Hepatocyte (in vitro differentiated cells): ENCODE results near the gene LHB. TPM values are rescaled to one million over a fixed set of nuclear protein-coding genes. Genes with fewer than 3 reads are reported as not detected.

Experiments
- DNase-seq: peaks from one replicate; pipeline ENCODE4 v3.0.0-alpha.2; 2016; ENCODE audit warnings: low spot score
- H2AFZ ChIP-seq: fragments of 200-600 bp; sonication (generic); 2 replicates; pipeline ENCODE4 v1.6.0; 2016; ENCODE audit warnings: antibody characterized with exemption, mild to moderate bottlenecking
- H3K27ac ChIP-seq: fragments of 200-600 bp; sonication (generic); 2 replicates; pipeline ENCODE4 v1.5.1; 2016; ENCODE audit warnings: mild to moderate bottlenecking
- H3K27me3 ChIP-seq: fragments of 200-600 bp; sonication (generic); 2 replicates; pipeline ENCODE4 v1.6.1; 2016
- H3K36me3 ChIP-seq: fragments of 200-600 bp; sonication (generic); replicated peaks from 2 replicates; pipeline ENCODE4 v1.5.1; 2016; ENCODE audit warnings: low read depth; ENCODE audit not compliant: insufficient read depth
- H3K4me1 ChIP-seq: fragments of 200-600 bp; sonication (generic); 2 replicates; pipeline ENCODE4 v1.5.1; 2016; ENCODE audit warnings: mild to moderate bottlenecking, moderate library complexity; ENCODE audit not compliant: insufficient read depth
- H3K4me2 ChIP-seq: fragments of 200-600 bp; sonication (generic); 2 replicates; pipeline ENCODE4 v1.6.0; 2016
- H3K4me3 ChIP-seq: fragments of 200-600 bp; sonication (generic); 2 replicates; pipeline ENCODE4 v1.5.1; 2016; ENCODE audit warnings: mild to moderate bottlenecking
- H3K79me2 ChIP-seq: fragments of 200-600 bp; sonication (generic); 2 replicates; pipeline ENCODE4 v1.6.0; 2017; ENCODE audit warnings: mild to moderate bottlenecking
- H3K9me2 ChIP-seq: fragments of 200-600 bp; sonication (generic); replicated peaks from 2 replicates; pipeline ENCODE4 v1.6.0; 2017; ENCODE audit warnings: mild to moderate bottlenecking; ENCODE audit not compliant: insufficient read depth
- H3K9me3 ChIP-seq: fragments of 200-600 bp; sonication (generic); 2 replicates; pipeline ENCODE4 v1.5.1; 2016; ENCODE audit warnings: low read depth, mild to moderate bottlenecking
- H4K20me1 ChIP-seq: fragments of 200-600 bp; sonication (generic); 2 replicates; pipeline ENCODE4 v1.6.0; 2016; ENCODE audit warnings: mild to moderate bottlenecking; ENCODE audit not compliant: insufficient read depth, poor library complexity, severe bottlenecking
- CTCF ChIP-seq: fragments of 200-600 bp; sonication (generic); IDR thresholded peaks from 2 replicates; pipeline ENCODE4 v1.5.1; 2016; ENCODE audit warnings: antibody characterized with exemption, mild to moderate bottlenecking; ENCODE audit not compliant: poor library complexity
- EZH2 ChIP-seq: fragments of 200-600 bp; sonication (generic); IDR thresholded peaks from 2 replicates; pipeline ENCODE4 v1.6.1; 2016; ENCODE audit warnings: antibody characterized with exemption, mild to moderate bottlenecking, borderline replicate concordance
- EZH2phosphoT487 ChIP-seq: fragments of 200-600 bp; sonication (generic); IDR thresholded peaks from one replicate; pipeline ENCODE4 v1.6.1; 2018; ENCODE audit warnings: antibody characterized with exemption, mild to moderate bottlenecking, low read depth, moderate library complexity; ENCODE audit not compliant: unreplicated experiment, severe bottlenecking
- WGBS: methylation state at CpG from one replicate; pipeline ENCODE4 v1.1.6; 2016; ENCODE audit warnings: low lambda C conversion rate; ENCODE audit errors: missing lambda C conversion rate; 5-methylcytosine and 5-hydroxymethylcytosine counted together
- microRNA-seq: library from miRNA; unstranded; fragments of <30 nt; microRNA quantifications from one replicate; pipeline ENCODE4, GENCODE V29; 2017
- polyA plus RNA-seq: library from polyadenylated mRNA; unstranded; fragments of >200 nt; fragmentation: Nextera tagmentation; extraction: Ambion mirVana; gene quantifications from 2 replicates; pipeline ENCODE4 v1.2.1, GENCODE V29; 2016
- small RNA-seq: library from RNA; depleted of rRNA; stranded (forward); fragments of <200 nt; gene quantifications from one replicate; pipeline ENCODE3, GENCODE V24; 2014
- total RNA-seq: library from RNA; depleted of rRNA; stranded (reverse); fragments of >200 nt; gene quantifications from 2 replicates; pipeline ENCODE4 v1.2.3, GENCODE V29; 2014

LHB gene
- total and polyA plus RNA-seq, 2 experiments from 2014 or later = not detected

GRCh38 chr19:48968179-48968661 is 48.7 kb downstream of the LHB start:
- Histone ChIP-seq H3K79me2 (peaks cover 20% of the 10 kb centered on the region), H3K4me1 (peaks cover 16% of the 10 kb centered on the region), H3K36me3 (no peaks in the 10 kb centered on the region), H3K4me2 (peak overlapping the region; percentile 85), H4K20me1 (peaks cover 21% of the 10 kb centered on the region), H3K9me2 (no peaks in the 10 kb centered on the region), H3K27me3 (no peaks in the 10 kb centered on the region), H3K9me3 (no peaks in the 10 kb centered on the region), H3K4me3 (no peak overlapping the region), H2AFZ (no peak overlapping the region), H3K27ac (peak overlapping the region; percentile 83)
- 88% methylated on average over 4 of the region's 4 CpGs for WGBS
- TF ChIP-seq EZH2 (no peak), CTCF (no peak), EZH2phosphoT487 (no peak)
- DNase-seq = no peak

- TF ChIP-seq EZH2 = no peak
- TF ChIP-seq EZH2phosphoT487 = no peak
- TF ChIP-seq CTCF = no peak
- H2AFZ ChIP-seq = no peak overlapping the region
- H3K4me3 ChIP-seq = peak overlapping the region; percentile 83
- peaks cover 17% of the 10 kb centered on the region for H3K4me1 ChIP-seq
- DNase-seq = peak; percentile 71
- no peaks in the 10 kb centered on the region for H3K9me3 ChIP-seq
- H3K9me2 ChIP-seq = no peaks in the 10 kb centered on the region
- H3K4me2 ChIP-seq = peak overlapping the region; percentile 85
- peaks cover 21% of the 10 kb centered on the region for H4K20me1 ChIP-seq
- WGBS = 83% methylated on average over 14 of the region's 14 CpGs
- H3K79me2 ChIP-seq = peaks cover 20% of the 10 kb centered on the region
- peak overlapping the region; percentile 83 for H3K27ac ChIP-seq
- H3K27me3 ChIP-seq = no peaks in the 10 kb centered on the region
- no peaks in the 10 kb centered on the region for H3K36me3 ChIP-seq
These were observed 49.3 kb downstream of the LHB start for GRCh38 chr19:48967346-48968178.

- H3K4me1 ChIP-seq = peaks cover 26% of the 10 kb centered on the region
- H3K9me3 ChIP-seq = no peaks in the 10 kb centered on the region
- peak overlapping the region; percentile 83 for H3K4me3 ChIP-seq
- peak overlapping the region; percentile 83 for H3K27ac ChIP-seq
- no peaks in the 10 kb centered on the region for H3K9me2 ChIP-seq
- H2AFZ ChIP-seq = no peak overlapping the region
- no peaks in the 10 kb centered on the region for H3K27me3 ChIP-seq
- H3K79me2 ChIP-seq = peaks cover 20% of the 10 kb centered on the region
- H3K36me3 ChIP-seq = no peaks in the 10 kb centered on the region
- DNase-seq = no peak
- peaks cover 21% of the 10 kb centered on the region for H4K20me1 ChIP-seq
- TF ChIP-seq EZH2phosphoT487 (no peak), CTCF (no peak), EZH2 (no peak)
- 84% methylated on average over 10 of the region's 10 CpGs for WGBS
- H3K4me2 ChIP-seq = peak overlapping the region; percentile 85
These were observed 50.1 kb downstream of the LHB start for GRCh38 chr19:48966541-48967345.

Small RNA genes lying within 50 kb of the gene (microRNA-seq; reads per million reads assigned to microRNA genes)
- 1.3 reads per million for gene MIR6798

Small RNA genes lying within 50 kb of the gene (small RNA-seq; reads per million reads assigned to genes)
- 0.16 reads per million for gene MIR6798

Other genes with a start within 250 kb of the LHB start
- 39.6 and 44.2 TPM in 2 replicates for gene BCAT2, start 206.1 kb downstream of the LHB start, total RNA-seq
- 84.6 and 122 TPM in 2 replicates for gene BCAT2, start 206.1 kb downstream of the LHB start, polyA plus RNA-seq
- gene HSD17B14, start 180.6 kb downstream of the LHB start, total RNA-seq = 64.1 and 67.6 TPM in 2 replicates
- 91.9 and 107 TPM in 2 replicates for gene HSD17B14, start 180.6 kb downstream of the LHB start, polyA plus RNA-seq
- 7.3 and 8.3 TPM in 2 replicates for gene PLEKHA4, start 148.5 kb downstream of the LHB start, total RNA-seq
- 15.1 and 25.8 TPM in 2 replicates for gene PLEKHA4, start 148.5 kb downstream of the LHB start, polyA plus RNA-seq
- 67.1 and 83.1 TPM in 2 replicates for gene PPP1R15A, start 144.7 kb downstream of the LHB start, total RNA-seq
- gene PPP1R15A, start 144.7 kb downstream of the LHB start, polyA plus RNA-seq = 172 and 218 TPM in 2 replicates
- not detected in 2 replicates for gene TULP2, start 118.3 kb downstream of the LHB start, total RNA-seq
- gene TULP2, start 118.3 kb downstream of the LHB start, polyA plus RNA-seq = not detected in 2 replicates
- 233 and 283 TPM in 2 replicates for gene NUCB1, start 116.8 kb downstream of the LHB start, total RNA-seq
- gene NUCB1, start 116.8 kb downstream of the LHB start, polyA plus RNA-seq = 332 and 339 TPM in 2 replicates
- gene DHDH, start 83.4 kb downstream of the LHB start, total RNA-seq = 0.72 and 3.7 TPM in 2 replicates
- 1.5 and 2.9 TPM in 2 replicates for gene DHDH, start 83.4 kb downstream of the LHB start, polyA plus RNA-seq
- 76.4 and 77.3 TPM in 2 replicates for gene BAX, start 62.2 kb downstream of the LHB start, total RNA-seq
- gene BAX, start 62.2 kb downstream of the LHB start, polyA plus RNA-seq = 106 and 116 TPM in 2 replicates
- 8,878 and 9,969 TPM in 2 replicates for gene FTL, start 51.8 kb downstream of the LHB start, total RNA-seq
- gene FTL, start 51.8 kb downstream of the LHB start, polyA plus RNA-seq = 13,723 and 15,987 TPM in 2 replicates
- 29.2 and 37.4 TPM in 2 replicates for gene GYS1, start 23.8 kb downstream of the LHB start, total RNA-seq
- 45.9 and 54.8 TPM in 2 replicates for gene GYS1, start 23.8 kb downstream of the LHB start, polyA plus RNA-seq
- gene RUVBL2, start 23.2 kb downstream of the LHB start, total RNA-seq = 62.9 and 72.1 TPM in 2 replicates
- gene RUVBL2, start 23.2 kb downstream of the LHB start, polyA plus RNA-seq = 79.6 and 84.9 TPM in 2 replicates
- 1.1 TPM in 1 of 2 replicates, not detected in the other for gene CGB3, start 7.2 kb upstream of the LHB start, total RNA-seq
- gene CGB3, start 7.2 kb upstream of the LHB start, polyA plus RNA-seq = not detected in 2 replicates
- gene CGB2, start 14.8 kb upstream of the LHB start, total RNA-seq = not detected in 2 replicates
- not detected in 2 replicates for gene CGB2, start 14.8 kb upstream of the LHB start, polyA plus RNA-seq
- gene CGB1, start 19.8 kb upstream of the LHB start, total RNA-seq = not detected in 2 replicates
- gene CGB1, start 19.8 kb upstream of the LHB start, polyA plus RNA-seq = 0.52 TPM in 1 of 2 replicates, not detected in the other
- 1.5 and 1.9 TPM in 2 replicates for gene CGB5, start 26.8 kb upstream of the LHB start, total RNA-seq
- 0.22 and 1.2 TPM in 2 replicates for gene CGB5, start 26.8 kb upstream of the LHB start, polyA plus RNA-seq
- gene CGB8, start 32.0 kb upstream of the LHB start, total RNA-seq = 0.50 TPM in 1 of 2 replicates, not detected in the other
- 0.53 TPM in 1 of 2 replicates, not detected in the other for gene CGB8, start 32.0 kb upstream of the LHB start, polyA plus RNA-seq
- 0.76 TPM in 1 of 2 replicates, not detected in the other for gene CGB7, start 40.7 kb upstream of the LHB start, total RNA-seq
- gene CGB7, start 40.7 kb upstream of the LHB start, polyA plus RNA-seq = 1.6 and 4.1 TPM in 2 replicates
- gene NTF4, start 47.7 kb upstream of the LHB start, total RNA-seq = 2.9 and 3.4 TPM in 2 replicates
- gene NTF4, start 47.7 kb upstream of the LHB start, polyA plus RNA-seq = 6.9 and 11.5 TPM in 2 replicates
- gene KCNA7, start 55.6 kb upstream of the LHB start, total RNA-seq = not detected in 2 replicates
- not detected in 2 replicates for gene KCNA7, start 55.6 kb upstream of the LHB start, polyA plus RNA-seq
- 164 and 190 TPM in 2 replicates for gene SNRNP70, start 68.4 kb upstream of the LHB start, total RNA-seq
- gene SNRNP70, start 68.4 kb upstream of the LHB start, polyA plus RNA-seq = 248 and 294 TPM in 2 replicates
- 7.1 and 8.7 TPM in 2 replicates for gene LIN7B, start 97.3 kb upstream of the LHB start, total RNA-seq
- gene LIN7B, start 97.3 kb upstream of the LHB start, polyA plus RNA-seq = 18.0 and 20.6 TPM in 2 replicates
- gene C19orf73, start 102.1 kb upstream of the LHB start, total RNA-seq = 1.9 TPM in 1 of 2 replicates, not detected in the other
- 2.6 and 2.7 TPM in 2 replicates for gene C19orf73, start 102.1 kb upstream of the LHB start, polyA plus RNA-seq
- 4.4 and 11.3 TPM in 2 replicates for gene PPFIA3, start 102.5 kb upstream of the LHB start, total RNA-seq
- 8.2 and 11.4 TPM in 2 replicates for gene PPFIA3, start 102.5 kb upstream of the LHB start, polyA plus RNA-seq
- 0.44 and 0.50 TPM in 2 replicates for gene HRC, start 138.3 kb upstream of the LHB start, total RNA-seq
- gene HRC, start 138.3 kb upstream of the LHB start, polyA plus RNA-seq = 0.33 and 0.48 TPM in 2 replicates
- 6.6 and 7.0 TPM in 2 replicates for gene TRPM4, start 140.7 kb upstream of the LHB start, total RNA-seq
- 20.5 and 23.2 TPM in 2 replicates for gene TRPM4, start 140.7 kb upstream of the LHB start, polyA plus RNA-seq